ENCODE results near the gene LMAN2. TPM values are rescaled to one million over a fixed set of nuclear protein-coding genes. Genes with fewer than 3 reads are reported as not detected.

LMAN2 gene
- total RNA-seq, 1 donor from 2014 or later = 137 TPM

GRCh38 chr5:177369645-177370440 lies 18.4 kb upstream of the LMAN2 start:
- Mint-ChIP-seq H3K9me3 (ENCODE audit: unreplicated experiment) (no peaks in the 10 kb centered on the region), H3K36me3 (ENCODE audit: low read depth, unreplicated experiment) (peaks cover 5% of the 10 kb centered on the region), H3K4me1 (ENCODE audit: unreplicated experiment) (peaks cover 30% of the 10 kb centered on the region), H3K27me3 (ENCODE audit: unreplicated experiment) (peaks cover 15% of the 10 kb centered on the region), H3K27ac (ENCODE audit: unreplicated experiment) (peak overlapping the region; percentile 10), H3K4me3 (ENCODE audit: unreplicated experiment) (peak overlapping the region; percentile 59)
- no peak for DNase-seq (ENCODE audit: low spot score)
- TF ChIP-seq, protein P1, sequence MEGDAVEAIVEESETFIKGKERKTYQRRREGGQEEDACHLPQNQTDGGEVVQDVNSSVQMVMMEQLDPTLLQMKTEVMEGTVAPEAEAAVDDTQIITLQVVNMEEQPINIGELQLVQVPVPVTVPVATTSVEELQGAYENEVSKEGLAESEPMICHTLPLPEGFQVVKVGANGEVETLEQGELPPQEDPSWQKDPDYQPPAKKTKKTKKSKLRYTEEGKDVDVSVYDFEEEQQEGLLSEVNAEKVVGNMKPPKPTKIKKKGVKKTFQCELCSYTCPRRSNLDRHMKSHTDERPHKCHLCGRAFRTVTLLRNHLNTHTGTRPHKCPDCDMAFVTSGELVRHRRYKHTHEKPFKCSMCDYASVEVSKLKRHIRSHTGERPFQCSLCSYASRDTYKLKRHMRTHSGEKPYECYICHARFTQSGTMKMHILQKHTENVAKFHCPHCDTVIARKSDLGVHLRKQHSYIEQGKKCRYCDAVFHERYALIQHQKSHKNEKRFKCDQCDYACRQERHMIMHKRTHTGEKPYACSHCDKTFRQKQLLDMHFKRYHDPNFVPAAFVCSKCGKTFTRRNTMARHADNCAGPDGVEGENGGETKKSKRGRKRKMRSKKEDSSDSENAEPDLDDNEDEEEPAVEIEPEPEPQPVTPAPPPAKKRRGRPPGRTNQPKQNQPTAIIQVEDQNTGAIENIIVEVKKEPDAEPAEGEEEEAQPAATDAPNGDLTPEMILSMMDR (IDR thresholded peaks at IDR 0.05; ENCODE audit: unreplicated experiment) = no peak

- Mint-ChIP-seq H3K4me3 (ENCODE audit: unreplicated experiment) (peak overlapping the region; percentile 3), H3K36me3 (ENCODE audit: low read depth, unreplicated experiment) (peaks cover 5% of the 10 kb centered on the region), H3K27ac (ENCODE audit: unreplicated experiment) (no peak overlapping the region), H3K27me3 (ENCODE audit: unreplicated experiment) (peaks cover 16% of the 10 kb centered on the region), H3K4me1 (ENCODE audit: unreplicated experiment) (peaks cover 30% of the 10 kb centered on the region), H3K9me3 (ENCODE audit: unreplicated experiment) (no peaks in the 10 kb centered on the region)
- TF ChIP-seq, protein P1 (IDR thresholded peaks at IDR 0.05; ENCODE audit: unreplicated experiment) = peak; percentile 66
- peak; percentile 57 for DNase-seq (ENCODE audit: low spot score)
These were observed 17.6 kb upstream of the LMAN2 start for GRCh38 chr5:177368869-177369644.

DNA sequence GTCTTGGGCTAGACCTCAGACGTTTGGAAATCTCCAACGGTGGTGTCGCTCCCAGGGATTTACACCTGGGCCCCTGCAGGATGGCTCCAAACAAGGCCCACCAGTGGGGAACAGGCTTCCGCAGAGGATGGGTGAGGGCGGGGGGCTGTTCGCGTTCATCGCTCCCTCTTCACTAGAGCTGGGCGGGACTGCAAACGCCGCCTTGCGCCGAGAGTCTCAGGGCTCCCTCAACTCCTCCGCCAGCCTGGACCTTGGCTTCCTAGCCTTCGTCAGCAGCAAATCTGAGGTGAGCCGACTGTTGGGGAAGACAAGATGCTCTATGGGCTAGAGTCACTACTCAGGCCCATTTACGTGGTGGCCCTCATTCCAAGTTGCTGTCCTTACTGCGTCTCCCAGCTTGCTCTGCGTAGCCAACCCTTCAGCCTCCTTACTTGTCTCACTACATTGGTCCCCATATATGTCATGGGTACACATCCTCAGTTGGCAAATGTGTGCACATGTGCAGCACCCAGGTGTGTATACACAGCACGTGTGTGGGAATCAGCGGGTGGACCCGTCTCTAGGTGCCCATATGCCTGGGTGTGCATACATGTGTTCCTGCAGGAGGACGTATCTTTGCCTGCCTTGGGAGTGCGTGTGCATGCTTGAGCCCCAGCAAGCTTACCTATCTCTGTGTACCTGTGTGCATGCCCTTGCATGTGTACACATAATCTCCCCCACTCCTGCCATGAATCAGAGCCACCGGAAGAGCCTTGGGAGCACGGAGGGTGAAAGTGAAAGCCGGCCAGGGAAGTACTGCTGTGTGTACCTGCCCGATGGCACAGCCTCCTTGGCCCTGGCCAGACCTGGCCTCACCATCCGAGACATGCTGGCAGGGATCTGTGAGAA lies 16.8 kb upstream of the LMAN2 start:
- peak overlapping the region; percentile 8 for H3K4me3 Mint-ChIP-seq (ENCODE audit: unreplicated experiment)
- H3K27me3 Mint-ChIP-seq (ENCODE audit: unreplicated experiment) = peaks cover 16% of the 10 kb centered on the region
- no peaks in the 10 kb centered on the region for H3K9me3 Mint-ChIP-seq (ENCODE audit: unreplicated experiment)

GRCh38 chr5:177367323-177367848 lies 15.9 kb upstream of the LMAN2 start:
- peaks cover 20% of the 10 kb centered on the region for H3K4me1 Mint-ChIP-seq (ENCODE audit: unreplicated experiment)
- H3K27me3 Mint-ChIP-seq (ENCODE audit: unreplicated experiment) = peaks cover 15% of the 10 kb centered on the region
- H3K9me3 Mint-ChIP-seq (ENCODE audit: unreplicated experiment) = no peaks in the 10 kb centered on the region
- H3K4me3 Mint-ChIP-seq (ENCODE audit: unreplicated experiment) = no peak overlapping the region
- TF ChIP-seq, protein P1 (IDR thresholded peaks at IDR 0.05; ENCODE audit: unreplicated experiment) = no peak
- H3K36me3 Mint-ChIP-seq (ENCODE audit: low read depth, unreplicated experiment) = peaks cover 5% of the 10 kb centered on the region
- H3K27ac Mint-ChIP-seq (ENCODE audit: unreplicated experiment) = no peak overlapping the region
- no peak for DNase-seq (ENCODE audit: low spot score)

More for the DNA sequence above, 16.8 kb upstream of the LMAN2 start:
- H3K4me1 Mint-ChIP-seq (ENCODE audit: unreplicated experiment) = peaks cover 27% of the 10 kb centered on the region
- TF ChIP-seq, protein P1 (IDR thresholded peaks at IDR 0.05; ENCODE audit: unreplicated experiment) = no peak
- H3K27ac Mint-ChIP-seq (ENCODE audit: unreplicated experiment) = no peak overlapping the region
- DNase-seq (ENCODE audit: low spot score) = no peak
- H3K36me3 Mint-ChIP-seq (ENCODE audit: low read depth, unreplicated experiment) = peaks cover 5% of the 10 kb centered on the region
